AG04450 (cell line): Measurements from ENCODE around the gene LRIG1. TPM values are rescaled to one million over a fixed set of nuclear protein-coding genes. Genes with fewer than 3 reads are reported as not detected.

Experiments used
- CTCF ChIA-PET: fragments of 300-600, 350-600 bp; formaldehyde crosslinking; extraction: SDS; loops from one replicate; lab custom pipeline; 2022; ENCODE audit warnings: antibody characterized with exemption, inconsistent platforms; lab: Charles Lee
- POLR2A ChIA-PET: fragments of 350-600 bp; formaldehyde crosslinking; extraction: SDS; loops from one replicate; lab custom pipeline; 2021; ENCODE audit warnings: antibody characterized with exemption, inconsistent platforms; lab: Yijun Ruan, JAX
- DNase-seq: peaks from one replicate; pipeline ENCODE4 v3.0.0-alpha.2; 2011; ENCODE audit warnings: low read depth, low spot score
- H3K27ac ChIP-seq: one replicate; pipeline ENCODE4 v1.5.1; 2012; ENCODE audit warnings: low read depth, low read length, control low read depth
- H3K27me3 ChIP-seq: one replicate; pipeline ENCODE4 v1.6.0; 2012; ENCODE audit warnings: low read length; ENCODE audit not compliant: control insufficient read depth, insufficient read depth
- H3K4me3 ChIP-seq: 2 replicates; pipeline ENCODE4 v1.5.1; 2011; ENCODE audit warnings: mild to moderate bottlenecking, low read depth, low read length, control low read depth
- H3K9me3 ChIP-seq: 2 replicates; pipeline ENCODE4 v1.5.1; 2012; ENCODE audit warnings: low read length; ENCODE audit not compliant: control insufficient read depth, insufficient read depth
- CTCF ChIP-seq: IDR thresholded peaks from 2 replicates; pipeline ENCODE4 v1.5.1; 2011; ENCODE audit warnings: low read depth, low read length, control low read depth, inconsistent platforms
- polyA plus RNA-seq: library from polyadenylated mRNA; depleted of rRNA; stranded (reverse); fragments of >200 nt; gene quantifications from 2 replicates; pipeline ENCODE4 v1.2.3, GENCODE V29; 2011

The LRIG1 gene
- polyA plus RNA-seq, 1 experiment = 68.3 TPM

DNA sequence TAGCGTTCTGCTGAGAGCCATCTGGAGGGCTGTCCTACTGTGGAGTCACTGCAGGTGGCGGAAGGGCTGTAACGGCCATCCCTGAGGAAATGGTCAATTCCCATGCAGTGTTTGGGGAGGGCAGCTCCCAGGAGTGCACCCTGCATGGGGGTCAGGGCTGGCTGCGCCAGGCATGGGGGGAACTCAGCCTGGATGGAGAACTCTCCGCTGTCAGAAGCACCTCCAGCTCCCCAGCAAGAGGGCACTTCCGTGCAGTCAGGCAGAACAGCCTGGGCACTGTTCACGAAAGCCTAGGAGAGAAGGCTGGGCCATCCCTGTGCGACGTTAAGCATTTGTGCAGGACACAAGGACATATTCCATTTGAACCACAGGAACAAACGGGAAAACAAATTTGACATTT lies 105.2 kb downstream of the LRIG1 start:
- DNase-seq = no peak
- Histone ChIP-seq H3K4me3 (no peak overlapping the region), H3K9me3 (no peaks in the 10 kb centered on the region; the same call in 1 of the 2 replicates), H3K27me3 (no peaks in the 10 kb centered on the region), H3K27ac (no peak overlapping the region)
- ChIA-PET CTCF (no interaction called here), POLR2A (no interaction called here)
- TF ChIP-seq CTCF = no peak

- ChIA-PET POLR2A (no interaction called here), CTCF (interaction anchor here (1.0 to 1.5 kb wide), 3 partner anchors 13 to 428 kb away, joined by 6 to 12 read pairs (median 6); no protein-coding TSS in a partner anchor)
- no peak for TF ChIP-seq CTCF
- H3K27ac ChIP-seq = peak overlapping the region; percentile 31
- no peaks in the 10 kb centered on the region for H3K27me3 ChIP-seq
- no peak for DNase-seq
- H3K4me3 ChIP-seq = no peak overlapping the region
- no peaks in the 10 kb centered on the region; the same call in 1 of the 2 replicates for H3K9me3 ChIP-seq
Measured at GRCh38 chr3:66394753-66395249, 106.0 kb downstream of the LRIG1 start.

DNA sequence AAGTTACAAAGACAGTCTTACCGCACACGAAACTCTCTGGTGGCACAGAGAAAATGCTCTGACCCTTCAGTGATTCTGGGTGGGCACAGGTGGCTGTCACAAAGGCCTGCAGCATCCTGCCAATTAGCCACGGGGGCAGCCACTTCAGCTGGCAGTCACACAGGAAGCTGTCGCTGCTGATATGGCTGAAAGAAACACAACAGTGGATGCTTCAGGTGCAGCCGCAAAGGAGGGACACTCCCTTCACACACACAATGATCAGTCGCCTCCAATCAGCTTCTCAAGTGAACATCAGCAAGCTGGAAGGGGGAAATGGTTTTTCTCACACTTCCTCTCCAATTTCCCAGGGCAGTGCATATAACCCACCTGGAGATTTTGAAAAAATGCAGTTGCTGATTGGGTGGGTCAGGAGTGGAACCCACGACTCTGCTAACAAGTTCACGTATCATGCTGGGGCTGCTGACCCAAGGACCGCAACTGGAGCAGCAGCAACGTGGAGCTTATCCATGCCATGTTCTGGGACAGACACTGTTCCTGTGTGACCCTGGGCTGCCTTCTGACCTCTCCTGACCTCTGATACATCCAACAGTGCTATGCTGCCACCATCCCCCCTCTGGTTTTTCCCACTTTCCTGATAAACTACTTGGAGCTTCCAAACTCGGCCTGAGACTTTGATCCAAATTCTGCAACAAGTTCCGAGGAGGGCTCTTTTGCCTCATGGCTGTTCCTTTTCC lies 106.6 kb downstream of the LRIG1 start:
- ChIA-PET POLR2A (no interaction called here), CTCF (interaction anchor here (1.0 to 1.5 kb wide), 3 partner anchors 14 to 428 kb away, joined by 6 to 12 read pairs (median 6); no protein-coding TSS in a partner anchor)
- Histone ChIP-seq H3K27me3 (no peaks in the 10 kb centered on the region), H3K9me3 (no peaks in the 10 kb centered on the region; the same call in 1 of the 2 replicates), H3K27ac (peak overlapping the region; percentile 31), H3K4me3 (no peak overlapping the region)
- no peak for DNase-seq
- no peak for TF ChIP-seq CTCF

DNA sequence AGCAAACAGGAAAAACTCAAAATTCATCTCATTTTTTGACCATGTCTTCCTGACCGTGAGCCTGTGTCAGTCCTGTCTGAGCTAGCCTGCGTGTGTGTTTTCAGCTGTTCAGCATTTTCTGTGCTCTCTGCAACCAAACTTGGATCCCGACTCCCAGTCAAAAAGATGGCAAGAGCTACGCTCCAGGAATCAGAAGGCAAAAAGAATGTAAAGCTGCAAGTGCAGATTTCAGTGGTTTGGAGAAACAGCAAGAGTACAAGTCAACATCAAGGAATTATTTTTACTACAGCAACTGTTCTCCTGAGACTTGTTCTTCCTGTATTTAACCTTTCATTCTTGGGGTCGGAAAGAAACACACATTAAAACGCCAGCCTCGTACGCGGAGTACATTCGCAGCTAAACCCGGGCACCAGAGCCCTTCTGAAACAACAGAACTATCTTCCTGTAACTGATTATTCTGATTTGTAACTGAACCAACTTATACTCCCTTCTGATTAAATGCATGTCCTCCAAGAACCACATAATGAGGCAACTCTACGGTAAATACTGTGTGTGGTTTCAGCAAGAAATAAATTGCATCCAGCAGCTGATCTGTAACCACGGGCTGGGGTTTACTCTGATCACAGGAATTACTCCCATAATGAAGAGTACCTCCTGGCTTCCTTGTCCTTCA lies 107.4 kb downstream of the LRIG1 start:
- no peak for TF ChIP-seq CTCF
- CTCF ChIA-PET = interaction anchor here (2.9 to 3.1 kb wide), 2 partner anchors 14 to 15 kb away, joined by 8 read pairs; no protein-coding TSS in a partner anchor
- peak overlapping the region; percentile 13 for H3K27ac ChIP-seq
- H3K4me3 ChIP-seq = no peak overlapping the region
- POLR2A ChIA-PET = no interaction called here
- H3K9me3 ChIP-seq = no peaks in the 10 kb centered on the region; the same call in 1 of the 2 replicates
- no peak for DNase-seq
- H3K27me3 ChIP-seq = no peaks in the 10 kb centered on the region
